CD4-positive, CD25-positive, alpha-beta regulatory T cell (primary cell): ENCODE data around the gene TARS2. TPM values are rescaled to one million over a fixed set of nuclear protein-coding genes. Genes with fewer than 3 reads are reported as not detected.

Experiments
- ATAC-seq, 2 donors: fragments of 150-1000 bp; cut with Tn5 transposase; one replicate each; pipeline ENCODE4 v1.10.0; 2021; ENCODE audit warnings: low read depth in 2 of 2, moderate number of reproducible peaks in 2 of 2, moderate library complexity in 1 of 2
- DNase-seq, 3 donors: peaks; one replicate each; pipeline versions ENCODE4 v3.0.0 to v3.0.0-alpha.2; 2012 to 2022; ENCODE audit warnings: mixed read lengths in 1 of 3
- H3K27ac ChIP-seq: one replicate; pipeline ENCODE4 v1.7.0; 2013; ENCODE audit warnings: mild to moderate bottlenecking, low read length; ENCODE audit not compliant: insufficient read depth, poor library complexity, severe bottlenecking
- H3K27me3 ChIP-seq: one replicate; pipeline ENCODE4 v1.7.0; 2013; ENCODE audit warnings: low read length; ENCODE audit not compliant: control insufficient read depth, insufficient read depth
- H3K36me3 ChIP-seq: one replicate; pipeline ENCODE4 v1.7.0; 2013; ENCODE audit warnings: mild to moderate bottlenecking, low read length, moderate library complexity; ENCODE audit not compliant: control insufficient read depth, insufficient read depth
- H3K4me1 ChIP-seq: 2 replicates; pipeline ENCODE4 v1.7.0; 2013; ENCODE audit warnings: mild to moderate bottlenecking, low read length; ENCODE audit not compliant: insufficient read depth, control insufficient read depth, poor library complexity, severe bottlenecking
- H3K4me3 ChIP-seq: one replicate; pipeline ENCODE4 v1.7.0; 2013; ENCODE audit warnings: low read depth, mild to moderate bottlenecking, low read length, moderate library complexity
- H3K9me3 ChIP-seq, 2 experiments: 1 replicate in 1 of 2; 2 replicates in 1 of 2; pipeline ENCODE4 v1.7.0; 2013; ENCODE audit warnings: low read length in 2 of 2, mild to moderate bottlenecking in 1 of 2, moderate library complexity in 1 of 2; ENCODE audit not compliant: control insufficient read depth in 2 of 2
- H3K27ac Mint-ChIP-seq, 3 donors: one replicate each; pipeline ENCODE4 v1.8.0; 2020 to 2022; ENCODE audit warnings: mild to moderate bottlenecking in 3 of 3, mixed read lengths in 3 of 3, moderate library complexity in 2 of 3
- H3K27me3 Mint-ChIP-seq: one replicate; pipeline ENCODE4 v1.8.0; 2022; ENCODE audit warnings: mild to moderate bottlenecking, mixed read lengths
- H3K36me3 Mint-ChIP-seq: one replicate; pipeline ENCODE4 v1.8.0; 2020; ENCODE audit warnings: mixed read lengths
- H3K4me1 Mint-ChIP-seq, 4 donors: one replicate each; pipeline ENCODE4 v1.8.0; 2020 to 2022; ENCODE audit warnings: mixed read lengths in 4 of 4, mild to moderate bottlenecking in 1 of 4
- H3K4me3 Mint-ChIP-seq, 4 donors: one replicate each; pipeline ENCODE4 v1.8.0; 2020 to 2022; ENCODE audit warnings: mild to moderate bottlenecking in 4 of 4, mixed read lengths in 4 of 4, moderate library complexity in 3 of 4
- H3K9me3 Mint-ChIP-seq, 7 donors: one replicate each; pipeline ENCODE4 v1.8.0; 2020 to 2022; ENCODE audit warnings: mixed read lengths in 7 of 7, mild to moderate bottlenecking in 3 of 7, moderate library complexity in 2 of 7
- polyA plus RNA-seq, 4 donors: library from polyadenylated mRNA; unstranded; fragments of 300-500 nt; fragmentation: Illumina TruSeq; gene quantifications; one replicate each; pipeline ENCODE4 v1.2.3, GENCODE V29; 2021
- total RNA-seq: library from RNA; stranded (reverse); gene quantifications from one replicate; pipeline ENCODE4 v1.2.3, GENCODE V29; 2022

The TARS2 gene
- total and polyA plus RNA-seq, 5 donors from 2014 or later = 28.6 to 36.6 (median 32.7) TPM

- Histone ChIP-seq H3K27me3 (no peaks in the 10 kb centered on the region), H3K27ac (no peak overlapping the region), H3K4me3 (no peak overlapping the region), H3K4me1 (no peaks in the 10 kb centered on the region), H3K9me3 (no peaks in the 10 kb centered on the region), H3K36me3 (peaks cover 43% of the 10 kb centered on the region)
- Mint-ChIP-seq H3K27me3 (no peaks in the 10 kb centered on the region), H3K4me3 (no peak overlapping the region), H3K36me3 (peaks cover 26% of the 10 kb centered on the region), H3K27ac (no peak overlapping the region), H3K4me1 (peaks cover 2 to 17% (median 6%) of the 10 kb centered on the region in 4 donors), H3K9me3 (no peaks in the 10 kb centered on the region)
- no peak for ATAC-seq
- DNase-seq = no peak
Measured at GRCh38 chr1:150472601-150473200, 14.5 kb upstream of the TARS2 start.

GRCh38 chr1:150473659-150474058 lies 13.6 kb upstream of the TARS2 start:
- Mint-ChIP-seq H3K27ac (peak overlapping the region; percentile 7 to 75 (median 64)), H3K4me3 (peak overlapping the region in 1 of 4 donors; percentile 48), H3K4me1 (peaks cover 7 to 25% (median 9%) of the 10 kb centered on the region in 4 donors), H3K9me3 (no peaks in the 10 kb centered on the region), H3K36me3 (peaks cover 26% of the 10 kb centered on the region), H3K27me3 (no peaks in the 10 kb centered on the region)
- DNase-seq (no peak), ATAC-seq (no peak)
- H3K36me3 ChIP-seq = peaks cover 42% of the 10 kb centered on the region
- no peaks in the 10 kb centered on the region for H3K4me1 ChIP-seq
- H3K9me3 ChIP-seq = no peaks in the 10 kb centered on the region
- H3K4me3 ChIP-seq = no peak overlapping the region
- H3K27me3 ChIP-seq = no peaks in the 10 kb centered on the region
- H3K27ac ChIP-seq = no peak overlapping the region

GRCh38 chr1:150474869-150475268 lies 12.3 kb upstream of the TARS2 start:
- peaks cover 26% of the 10 kb centered on the region for H3K36me3 Mint-ChIP-seq
- no peak for DNase-seq

GRCh38 chr1:150476754-150477153 lies 10.5 kb upstream of the TARS2 start:
- Histone ChIP-seq H3K27ac (no peak overlapping the region), H3K4me3 (no peak overlapping the region), H3K27me3 (no peaks in the 10 kb centered on the region), H3K9me3 (no peaks in the 10 kb centered on the region), H3K36me3 (peaks cover 16% of the 10 kb centered on the region), H3K4me1 (no peaks in the 10 kb centered on the region)
- Mint-ChIP-seq H3K4me3 (no peak overlapping the region), H3K36me3 (peaks cover 8% of the 10 kb centered on the region), H3K9me3 (no peaks in the 10 kb centered on the region), H3K4me1 (peaks cover 10 to 19% (median 11%) of the 10 kb centered on the region in 4 donors), H3K27me3 (no peaks in the 10 kb centered on the region), H3K27ac (peak overlapping the region in 1 of 3 donors; percentile 55)
- no peak for DNase-seq
- no peak for ATAC-seq

More at GRCh38 chr1:150474869-150475268, 12.3 kb upstream of the TARS2 start:
- H3K4me1 ChIP-seq = no peaks in the 10 kb centered on the region
- H3K9me3 ChIP-seq = no peaks in the 10 kb centered on the region
- Mint-ChIP-seq H3K9me3 (no peaks in the 10 kb centered on the region), H3K27ac (peak overlapping the region in 1 of 3 donors; percentile 7), H3K4me1 (peaks cover 8 to 26% (median 11%) of the 10 kb centered on the region in 4 donors), H3K4me3 (no peak overlapping the region), H3K27me3 (no peaks in the 10 kb centered on the region)
- no peak overlapping the region for H3K27ac ChIP-seq
- H3K36me3 ChIP-seq = peaks cover 35% of the 10 kb centered on the region
- H3K27me3 ChIP-seq = no peaks in the 10 kb centered on the region
- no peak for ATAC-seq
- no peak overlapping the region for H3K4me3 ChIP-seq

GRCh38 chr1:150477320-150477719 lies 9.9 kb upstream of the TARS2 start:
- Mint-ChIP-seq H3K4me1 (peaks cover 10 to 18% (median 11%) of the 10 kb centered on the region in 4 donors), H3K4me3 (no peak overlapping the region), H3K9me3 (no peaks in the 10 kb centered on the region), H3K27ac (peak overlapping the region in 2 of 3 donors; percentile 62 to 87), H3K27me3 (no peaks in the 10 kb centered on the region), H3K36me3 (peaks cover 2% of the 10 kb centered on the region)
- Histone ChIP-seq H3K27ac (no peak overlapping the region), H3K36me3 (peaks cover 10% of the 10 kb centered on the region), H3K27me3 (no peaks in the 10 kb centered on the region), H3K4me1 (no peaks in the 10 kb centered on the region), H3K4me3 (no peak overlapping the region), H3K9me3 (no peaks in the 10 kb centered on the region)
- no peak for ATAC-seq
- DNase-seq = no peak

- Mint-ChIP-seq H3K9me3 (no peaks in the 10 kb centered on the region), H3K27ac (peak overlapping the region in 2 of 3 donors; percentile 62 to 87), H3K36me3 (no peaks in the 10 kb centered on the region), H3K4me3 (no peak overlapping the region), H3K4me1 (peaks cover 10 to 18% (median 11%) of the 10 kb centered on the region in 4 donors), H3K27me3 (no peaks in the 10 kb centered on the region)
- Histone ChIP-seq H3K36me3 (peaks cover 7% of the 10 kb centered on the region), H3K27me3 (no peaks in the 10 kb centered on the region), H3K9me3 (no peaks in the 10 kb centered on the region), H3K4me3 (no peak overlapping the region), H3K27ac (no peak overlapping the region), H3K4me1 (no peaks in the 10 kb centered on the region)
- DNase-seq (no peak), ATAC-seq (no peak)
Measured at GRCh38 chr1:150477733-150478132, 9.5 kb upstream of the TARS2 start.

- ATAC-seq (no peak), DNase-seq (no peak)
- H3K9me3 ChIP-seq = no peaks in the 10 kb centered on the region
- no peaks in the 10 kb centered on the region for H3K36me3 ChIP-seq
- H3K4me1 Mint-ChIP-seq = peaks cover 3 to 18% (median 11%) of the 10 kb centered on the region in 4 donors
- H3K9me3 Mint-ChIP-seq = no peaks in the 10 kb centered on the region
- peak overlapping the region in 1 of 3 donors; percentile 54 for H3K27ac Mint-ChIP-seq
- no peak overlapping the region for H3K4me3 ChIP-seq
- H3K27ac ChIP-seq = no peak overlapping the region
- H3K4me3 Mint-ChIP-seq = no peak overlapping the region
- H3K27me3 Mint-ChIP-seq = no peaks in the 10 kb centered on the region
- no peaks in the 10 kb centered on the region for H3K27me3 ChIP-seq
- H3K4me1 ChIP-seq = no peaks in the 10 kb centered on the region
- H3K36me3 Mint-ChIP-seq = no peaks in the 10 kb centered on the region
Measured at GRCh38 chr1:150479370-150479769, 7.8 kb upstream of the TARS2 start.

- H3K4me1 Mint-ChIP-seq = peaks cover 0 to 19% (median 11%) of the 10 kb centered on the region in 4 donors
- Histone ChIP-seq H3K27me3 (no peaks in the 10 kb centered on the region), H3K4me3 (no peak overlapping the region), H3K9me3 (no peaks in the 10 kb centered on the region), H3K36me3 (no peaks in the 10 kb centered on the region), H3K4me1 (no peaks in the 10 kb centered on the region), H3K27ac (no peak overlapping the region)
- H3K27ac Mint-ChIP-seq = no peak overlapping the region
- no peaks in the 10 kb centered on the region for H3K9me3 Mint-ChIP-seq
- DNase-seq = no peak
- H3K4me3 Mint-ChIP-seq = no peak overlapping the region
- H3K27me3 Mint-ChIP-seq = peaks cover 4% of the 10 kb centered on the region
- no peak for ATAC-seq
- H3K36me3 Mint-ChIP-seq = no peaks in the 10 kb centered on the region
Measured at GRCh38 chr1:150479927-150480352, 7.3 kb upstream of the TARS2 start.
